Uterus (tissue), 2 donors: ENCODE results near the gene ASMTL.

ENCODE experiments used
- CTCF ChIP-seq, 4 experiments: fragments of 200-600 bp in 2 of 4; fragments of 450-650 bp in 2 of 4; sonication (generic) in 2 of 4; IDR thresholded peaks; one replicate each; pipeline ENCODE4 v1.5.1; 2016 to 2019; ENCODE audit warnings: antibody characterized with exemption in 4 of 4, mild to moderate bottlenecking in 2 of 4, moderate library complexity in 1 of 4
- POLR2A ChIP-seq, 2 donors: fragments of 450-650 bp; IDR thresholded peaks; one replicate each; pipeline ENCODE4 v1.6.1; 2016; ENCODE audit warnings: antibody characterized with exemption in 2 of 2, mild to moderate bottlenecking in 1 of 2, moderate library complexity in 1 of 2

DNA sequence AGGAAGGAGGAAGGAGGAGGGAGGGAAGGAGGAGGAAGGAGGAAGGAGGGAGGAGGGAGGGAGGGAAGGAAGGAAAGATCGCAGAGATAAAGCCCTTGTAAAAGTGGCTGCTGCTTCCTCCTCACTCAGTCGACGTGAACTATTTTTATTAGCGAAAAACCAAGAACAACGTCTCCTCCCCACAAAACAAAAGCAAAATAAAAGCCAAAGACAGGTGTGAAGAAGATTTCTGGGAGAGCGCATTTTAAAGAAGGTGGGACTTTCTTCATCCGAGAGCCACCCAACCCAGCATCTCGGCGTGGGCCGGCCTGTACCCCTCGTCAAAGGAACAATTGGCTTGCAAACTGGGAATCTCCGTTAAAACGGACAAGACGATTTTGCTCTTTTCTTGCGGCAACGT is 40.7 kb upstream of the ASMTL start:
- TF ChIP-seq CTCF (IDR thresholded peaks at IDR 0.05) (no peak), POLR2A (IDR thresholded peaks at IDR 0.05) (no peak)
